GM21528 (cell line): ENCODE data around the gene CENATAC.
"Not testable (repeated sequence)": the region's sequence is repeated elsewhere in the genome, so short reads cannot be mapped to it uniquely, and the experiment has no call there.

ENCODE experiments used
- ATAC-seq: cut with Tn5 transposase; IDR thresholded peaks from one replicate; pipeline ENCODE4 v1.9.1; 2021; ENCODE audit warnings: mild to moderate bottlenecking, moderate library complexity; ENCODE audit not compliant: unreplicated experiment, low FRiP score

The CENATAC gene

DNA sequence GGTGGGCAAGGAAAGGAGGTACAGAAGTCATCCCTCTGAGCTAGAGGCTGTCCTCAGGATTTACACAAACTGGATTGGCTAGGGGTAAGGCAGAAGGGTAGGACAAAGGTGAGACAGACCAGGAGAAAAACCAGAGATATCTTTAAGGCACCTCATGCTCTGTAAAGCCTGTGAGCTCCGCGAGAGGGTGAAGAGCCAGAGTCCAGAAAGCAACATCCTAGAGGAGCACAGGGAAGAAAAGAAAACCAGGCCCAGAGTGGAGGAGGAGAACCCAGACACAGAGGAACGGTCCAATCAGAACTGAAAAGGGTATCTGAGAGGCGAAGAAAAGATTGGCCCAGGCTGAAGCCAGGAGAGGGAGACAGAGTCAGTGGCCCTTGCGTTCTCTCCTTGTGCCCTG lies 27.6 kb downstream of the CENATAC start:
- ATAC-seq, result no peak

- ATAC-seq, result no peak
Observed at GRCh38 chr11:119025978-119026766, 28.2 kb downstream of the CENATAC start.

DNA sequence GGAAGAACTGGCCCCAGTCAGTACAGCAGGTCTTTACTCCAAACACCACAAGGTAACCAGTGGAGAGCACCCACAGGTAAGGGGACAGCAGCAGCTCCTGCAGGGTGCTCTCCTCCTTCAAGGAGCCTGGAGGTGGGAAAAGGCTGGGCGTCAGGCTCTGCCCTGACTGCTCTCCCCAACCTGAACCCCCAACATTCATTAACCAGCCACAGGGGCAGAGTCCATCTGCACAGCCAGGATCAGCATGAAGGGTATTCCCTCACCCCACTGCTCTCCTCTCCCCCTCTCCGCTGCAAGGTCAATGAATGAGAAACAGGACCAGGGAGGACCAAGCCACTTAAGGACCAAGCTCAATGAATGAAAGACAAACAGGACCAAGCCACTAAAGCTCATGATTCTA lies 29.0 kb downstream of the CENATAC start:
- no peak for ATAC-seq

DNA sequence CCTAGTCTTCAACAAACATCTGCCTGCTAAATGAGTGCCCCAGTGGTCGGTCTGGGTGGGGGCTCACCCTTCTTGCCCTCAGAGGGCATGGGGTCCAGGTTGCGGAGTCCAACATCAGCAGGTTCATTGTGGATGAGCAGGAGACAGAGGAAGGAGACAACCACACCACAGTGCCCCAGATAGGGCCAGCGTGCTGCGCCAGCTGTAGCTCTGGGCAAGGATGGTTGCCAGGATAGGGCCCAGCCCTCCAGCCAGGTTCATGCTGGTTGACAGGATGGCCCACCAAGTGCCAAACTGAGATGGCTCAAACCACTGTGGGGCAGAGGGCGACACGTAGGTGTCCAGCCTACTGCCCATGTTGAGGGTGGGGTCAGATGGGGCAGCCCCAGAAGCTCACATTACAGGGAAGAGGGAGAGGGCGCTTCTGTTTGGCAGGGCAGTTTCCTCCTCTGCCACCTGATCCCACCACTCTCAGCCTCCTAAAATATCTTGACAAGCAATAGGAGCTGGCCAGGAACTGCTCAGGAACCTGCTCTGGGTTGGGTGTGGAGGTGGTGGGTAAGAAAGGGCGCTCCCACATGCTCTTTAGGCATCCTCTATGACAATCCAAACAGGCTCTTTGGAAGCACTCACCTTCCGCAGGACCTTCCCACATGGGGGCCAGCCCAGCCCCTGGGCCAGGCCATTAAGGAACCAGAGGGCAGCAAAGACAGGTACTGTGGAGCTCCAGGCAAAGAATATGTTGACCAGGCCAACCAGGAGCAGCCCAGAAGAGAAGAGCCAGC lies 29.8 kb downstream of the CENATAC start:
- ATAC-seq, result no peak

DNA sequence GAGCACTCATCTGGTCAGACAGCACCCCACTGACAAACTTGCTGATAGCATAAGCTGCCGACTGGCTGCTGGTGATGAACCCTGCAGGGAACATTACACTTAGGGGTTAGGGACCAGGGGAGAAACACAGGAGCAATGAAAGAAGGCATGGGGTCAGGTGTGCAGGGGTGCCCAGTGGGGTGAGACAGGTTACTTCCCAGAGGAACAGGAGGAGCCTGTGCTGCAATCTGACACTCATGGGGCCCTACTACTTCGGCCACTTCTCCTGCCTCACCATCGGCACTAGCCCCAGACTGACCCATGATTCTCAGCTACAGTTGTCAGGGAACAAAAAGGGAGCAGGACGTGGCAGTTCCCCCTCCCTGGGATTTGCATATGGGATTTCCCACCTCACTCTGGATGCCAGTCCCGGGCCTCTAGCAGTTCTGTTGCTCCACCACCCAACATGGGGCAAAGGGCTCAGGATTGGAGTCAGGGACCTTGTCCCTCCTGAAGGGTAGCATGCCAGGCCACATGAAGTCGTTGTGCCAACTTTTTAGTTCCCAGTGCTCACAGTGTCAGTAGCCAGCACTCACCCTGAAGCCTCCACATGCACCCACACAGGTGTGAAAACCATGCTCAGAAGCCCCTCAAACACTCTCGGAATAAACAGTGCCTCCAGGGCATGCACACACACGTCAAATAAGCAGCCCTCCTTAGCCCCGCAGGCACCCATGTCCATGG lies 30.6 kb downstream of the CENATAC start:
- no peak for ATAC-seq

DNA sequence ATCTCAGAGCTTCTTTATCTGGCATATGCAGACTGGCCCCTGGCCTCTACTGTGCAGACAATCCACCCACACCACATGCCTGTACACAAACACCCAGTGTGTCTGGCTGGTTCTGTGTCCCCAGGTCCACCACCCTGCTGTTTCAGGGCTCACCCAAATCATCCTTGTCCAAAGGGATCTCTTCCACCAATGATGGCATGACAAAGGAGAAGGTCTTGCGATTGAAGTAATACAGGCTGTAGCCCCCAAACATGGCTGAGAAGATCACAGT lies 31.1 kb downstream of the CENATAC start:
- no peak for ATAC-seq

DNA sequence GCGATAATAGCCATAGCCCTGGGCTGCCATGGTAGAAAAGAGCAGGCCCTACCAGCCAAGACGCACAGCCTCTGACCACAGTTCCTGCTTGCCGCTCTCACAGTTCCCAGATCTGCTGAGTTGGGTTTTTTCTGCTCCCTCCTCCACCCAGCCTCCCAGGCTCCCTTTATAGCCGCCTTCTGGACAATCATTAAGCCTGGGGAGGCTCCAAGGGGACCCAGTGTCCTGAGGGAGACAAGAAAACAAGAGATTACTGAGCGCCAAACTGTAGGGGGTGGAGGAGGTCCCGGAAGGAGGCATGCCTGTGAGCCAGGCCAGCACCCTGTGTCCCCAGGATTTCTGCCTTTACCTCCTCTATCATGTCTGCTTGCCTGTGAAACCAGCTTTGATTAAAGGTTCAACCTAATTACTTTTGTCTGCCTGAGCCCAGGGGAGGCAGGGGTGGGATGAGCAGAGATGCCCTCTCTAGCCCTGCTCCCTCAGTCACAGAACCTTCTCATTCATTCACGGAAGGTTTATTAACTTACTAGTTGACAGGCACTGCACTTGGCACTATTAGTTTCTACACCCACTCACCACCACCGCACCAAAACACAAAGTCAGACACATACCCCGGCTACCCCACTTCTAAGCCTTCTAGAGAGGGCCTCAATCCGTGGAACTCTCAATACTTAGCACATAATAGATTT lies 31.5 kb downstream of the CENATAC start:
- ATAC-seq, result no peak

DNA sequence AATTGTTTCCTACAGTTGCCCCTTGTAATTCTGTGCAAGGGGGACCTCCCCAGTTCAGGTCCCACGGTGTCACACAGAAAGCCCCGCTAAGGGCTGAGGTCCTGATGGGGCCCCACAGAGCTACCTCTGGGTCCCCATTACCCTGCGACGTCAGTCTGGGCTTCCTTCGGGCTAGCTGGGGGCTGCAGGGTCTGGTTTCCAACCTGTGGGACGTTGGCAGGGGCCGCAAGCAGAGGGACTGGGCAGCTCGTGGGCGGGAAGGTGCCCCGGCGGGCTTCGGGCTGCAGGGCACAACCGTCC lies 32.0 kb downstream of the CENATAC start:
- ATAC-seq, result peak; percentile 16

DNA sequence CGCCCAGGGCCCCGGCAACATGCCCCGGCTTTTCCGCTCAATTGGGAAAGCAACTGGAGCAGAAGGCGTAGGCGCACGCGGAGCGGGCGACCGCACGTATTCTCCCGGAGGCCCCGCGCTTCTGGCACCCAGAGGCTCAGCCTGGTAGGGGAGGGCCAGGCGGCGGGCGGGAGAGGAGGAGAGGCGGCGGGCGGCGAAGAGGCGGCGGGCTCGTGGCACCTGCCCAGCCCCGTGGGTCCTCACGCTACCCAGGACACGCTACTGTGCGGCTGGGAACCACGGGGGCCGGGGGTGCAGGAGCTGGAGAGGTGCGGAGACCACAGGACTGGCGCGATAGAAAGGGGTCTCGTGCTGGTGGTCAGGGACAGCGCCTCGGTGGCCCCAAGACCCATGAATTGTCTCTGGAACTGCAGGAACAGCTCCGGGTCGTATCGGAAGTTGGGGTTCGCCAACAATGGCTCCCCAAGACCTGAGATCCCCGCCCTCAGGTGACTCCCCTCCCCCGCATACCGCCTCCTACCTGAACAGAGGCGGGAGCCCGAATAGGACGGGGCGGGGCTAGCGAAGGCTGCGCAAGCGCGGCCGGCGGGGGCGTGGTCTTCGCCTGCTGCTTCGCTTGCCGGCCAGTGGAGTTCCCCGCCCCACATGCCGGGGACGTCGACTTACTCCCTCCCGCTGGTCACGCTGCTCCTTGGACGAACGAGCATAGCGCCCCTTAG lies 32.5 kb downstream of the CENATAC start, which contains the start of gene SLC37A4:
TSS of gene SLC37A4 (minus strand) at position 549 of the 719 bp plus-strand sequence.
- ATAC-seq, result peak; percentile 73

DNA sequence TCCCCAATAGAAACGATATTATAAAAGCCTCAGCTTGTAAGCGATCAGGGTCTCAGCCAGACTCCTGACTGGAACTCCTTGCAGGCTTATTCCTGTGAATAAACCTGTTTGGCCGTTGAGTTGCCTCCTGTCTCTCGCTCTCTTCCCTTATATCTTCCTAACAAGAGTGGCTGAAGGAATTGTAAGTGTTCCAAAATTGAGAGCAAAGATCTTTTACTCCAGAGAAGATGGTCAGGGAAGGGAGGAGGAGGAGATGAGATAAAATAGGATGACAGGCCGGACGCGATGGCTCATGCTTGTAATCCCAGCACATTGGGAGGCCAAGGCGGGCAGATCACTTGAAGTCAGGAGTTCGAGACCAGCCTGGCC lies 34.0 kb downstream of the CENATAC start:
- no peak for ATAC-seq

GRCh38 chr11:119033421-119033820 lies 35.5 kb downstream of the CENATAC start:
- ATAC-seq, result not testable (repeated sequence)

GRCh38 chr11:119034813-119035212 lies 36.9 kb downstream of the CENATAC start:
- ATAC-seq, result no peak

DNA sequence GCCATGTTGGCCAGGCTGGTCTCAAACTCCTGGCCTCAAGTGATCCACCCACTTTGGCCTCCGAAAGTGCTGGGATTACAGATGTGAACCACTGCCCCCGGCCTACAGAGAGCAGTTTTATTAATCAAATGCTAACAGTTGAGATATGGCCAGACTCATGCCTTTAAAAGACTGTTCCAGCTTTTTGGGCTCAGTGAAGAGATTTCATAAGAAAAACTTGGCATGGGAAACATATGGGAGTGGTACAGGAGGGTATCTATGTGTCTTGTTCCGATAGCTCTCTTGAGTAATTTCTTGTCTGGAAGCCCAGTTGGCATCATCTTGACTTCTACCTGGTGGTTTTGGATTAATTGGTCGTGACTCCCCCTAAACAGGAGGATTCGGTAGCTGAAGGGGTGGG lies 40.9 kb downstream of the CENATAC start:
- ATAC-seq, result no peak

- not testable (repeated sequence) for ATAC-seq
Observed at GRCh38 chr11:119039471-119039870, 41.5 kb downstream of the CENATAC start.

DNA sequence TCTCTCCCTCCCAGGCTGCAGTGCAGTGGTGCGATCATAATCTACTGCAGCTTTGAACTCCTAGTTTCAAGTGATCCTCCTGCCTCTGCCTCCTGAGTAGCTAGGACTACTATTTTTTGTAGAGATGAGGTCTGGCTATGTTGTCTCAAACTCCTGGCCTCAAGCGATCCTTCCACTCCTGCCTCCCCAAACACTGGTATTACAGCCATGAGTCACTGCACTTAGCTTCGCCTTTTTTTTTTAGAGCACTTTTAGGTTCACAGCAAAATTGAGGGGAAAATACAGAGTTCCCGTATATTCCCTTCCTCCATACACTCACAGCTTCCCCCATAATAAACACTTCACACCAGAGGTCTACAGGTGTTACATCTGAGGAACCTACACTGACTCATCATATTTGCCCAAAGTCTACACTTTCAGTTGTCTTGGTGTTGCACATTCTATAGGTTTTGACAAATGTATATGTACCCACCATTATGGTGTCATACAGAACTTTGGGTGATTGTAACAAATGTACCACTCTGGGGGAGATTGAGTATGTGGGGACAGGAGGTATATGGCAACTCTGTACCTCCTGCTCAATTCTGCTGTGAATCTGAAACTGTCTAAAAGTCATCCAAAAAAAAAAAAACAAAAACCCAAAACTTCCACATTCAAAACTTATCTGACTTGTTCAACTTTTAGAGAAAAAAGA lies 44.0 kb downstream of the CENATAC start:
- no peak for ATAC-seq

GRCh38 chr11:119042927-119043326 lies 45.0 kb downstream of the CENATAC start:
- ATAC-seq, result no peak

DNA sequence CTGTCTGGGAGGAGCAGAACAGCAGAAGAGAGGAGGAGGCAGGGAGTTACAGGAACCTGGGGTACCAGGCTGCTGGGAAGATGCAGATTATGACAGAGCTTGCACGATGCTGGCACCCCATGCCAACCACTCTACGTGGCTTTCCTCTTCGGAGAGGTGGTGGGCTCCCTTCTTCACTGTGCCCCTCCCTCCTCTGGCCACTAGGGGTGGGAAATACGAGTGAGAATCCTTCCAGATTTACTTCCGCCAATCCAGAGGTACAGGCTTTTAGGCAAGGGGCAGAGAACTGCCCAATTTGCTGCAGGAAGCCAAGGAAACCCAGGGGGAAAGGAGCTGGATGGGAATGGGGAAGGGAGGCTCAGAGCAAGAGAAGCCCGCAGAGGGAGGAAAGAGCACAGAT lies 46.8 kb downstream of the CENATAC start:
- ATAC-seq, result no peak

DNA sequence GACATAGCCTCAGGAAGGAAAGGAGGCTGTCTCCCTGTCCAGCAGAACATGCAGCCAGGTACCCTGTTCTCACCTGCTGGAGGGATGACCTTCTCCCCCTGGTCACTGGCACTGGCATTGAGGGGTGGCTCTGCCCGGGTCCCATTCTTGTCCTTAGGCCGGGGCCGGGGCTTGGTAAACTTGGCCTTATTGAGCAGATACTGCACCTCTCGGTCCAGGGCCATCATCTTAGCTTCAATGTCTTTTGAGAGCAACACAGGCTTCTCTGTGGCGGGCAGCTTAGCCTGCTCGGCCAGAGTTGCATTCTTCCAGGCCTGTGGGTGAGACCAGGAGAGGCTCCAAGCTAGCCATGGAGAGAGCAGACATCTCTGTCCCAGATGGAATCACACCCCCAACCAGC lies 48.6 kb downstream of the CENATAC start:
- no peak for ATAC-seq

GRCh38 chr11:119047205-119047604 lies 49.3 kb downstream of the CENATAC start:
- ATAC-seq, result no peak

- no peak for ATAC-seq
Observed at GRCh38 chr11:119048644-119049043, 50.7 kb downstream of the CENATAC start.
